KMS-11 (cell line): ENCODE results near the gene CCL4.
A peak's percentile ranks its signal among the peaks of the same experiment; 100 is the strongest.

Experiments
- H2AFZ ChIP-seq: fragments of 200-600 bp; sonication (generic); 2 replicates; pipeline ENCODE4 v1.6.1; 2016; ENCODE audit warnings: antibody characterized with exemption, mixed run types, low read depth
- H3K27ac ChIP-seq: fragments of 200-600 bp; sonication (generic); 2 replicates; pipeline ENCODE4 v1.6.1; 2016; ENCODE audit warnings: mild to moderate bottlenecking, mixed run types
- H3K27me3 ChIP-seq: fragments of 200-600 bp; sonication (generic); 2 replicates; pipeline ENCODE4 v1.6.1; 2017; ENCODE audit warnings: mild to moderate bottlenecking, low read depth, mixed run types, moderate library complexity; ENCODE audit not compliant: insufficient read depth
- H3K36me3 ChIP-seq: fragments of 200-600 bp; sonication (generic); 2 replicates; pipeline ENCODE4 v1.6.1; 2017; ENCODE audit warnings: mild to moderate bottlenecking, mixed run types; ENCODE audit not compliant: insufficient read depth
- H3K4me1 ChIP-seq: fragments of 200-600 bp; sonication (generic); 2 replicates; pipeline ENCODE4 v1.6.1; 2016; ENCODE audit warnings: mild to moderate bottlenecking, low read depth, mixed run types; ENCODE audit not compliant: poor library complexity, severe bottlenecking
- H3K4me2 ChIP-seq: fragments of 200-600 bp; sonication (generic); 2 replicates; pipeline ENCODE4 v1.7.0; 2016; ENCODE audit warnings: mild to moderate bottlenecking, mixed run types
- H3K4me3 ChIP-seq: fragments of 200-600 bp; sonication (generic); IDR thresholded peaks from 2 replicates; pipeline ENCODE4 v1.6.1; 2017; ENCODE audit warnings: low read depth, low read length, mixed read lengths; ENCODE audit not compliant: insufficient read depth
- H3K79me2 ChIP-seq: fragments of 200-600 bp; sonication (generic); 2 replicates; pipeline ENCODE4 v1.6.1; 2016; ENCODE audit warnings: low read depth, mixed run types; ENCODE audit not compliant: insufficient read depth
- H3K9ac ChIP-seq: fragments of 200-600 bp; sonication (generic); 2 replicates; pipeline ENCODE4 v1.6.1; 2016; ENCODE audit warnings: mild to moderate bottlenecking, mixed run types
- H4K20me1 ChIP-seq: fragments of 200-600 bp; sonication (generic); 2 replicates; pipeline ENCODE4 v1.6.1; 2016; ENCODE audit warnings: mild to moderate bottlenecking, mixed run types; ENCODE audit not compliant: insufficient read depth
- TF ChIP-seq, protein P1 (sequence below): fragments of 200-600 bp; sonication (generic); conservative IDR thresholded peaks from 2 replicates; pipeline ENCODE4 v1.6.1; 2017; ENCODE audit warnings: low read depth, mild to moderate bottlenecking, antibody characterized with exemption, low read length, moderate library complexity, mixed read lengths

Gene CCL4

DNA sequence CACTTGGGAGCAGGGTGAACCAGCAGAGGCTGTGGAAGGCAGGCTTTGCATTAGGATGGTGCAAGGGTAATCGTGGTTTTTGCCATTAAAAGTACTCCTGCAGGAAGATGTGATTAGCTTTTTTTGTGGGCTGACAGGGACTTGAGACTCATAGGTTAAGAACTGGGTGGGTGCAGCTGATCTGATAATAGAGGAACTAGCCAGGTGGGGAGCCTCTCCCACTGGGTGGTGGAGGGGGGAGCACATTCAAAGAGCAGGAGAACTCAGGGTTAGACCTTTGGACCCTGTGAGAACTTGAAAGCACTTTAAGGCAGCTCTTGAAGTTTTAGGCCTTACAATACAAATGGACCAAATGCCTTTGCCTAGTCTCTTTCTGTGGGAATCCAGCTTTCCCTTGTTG lies 32.4 kb downstream of the CCL4 start:
- H3K4me3 ChIP-seq: no peak overlapping the region
- H3K79me2 ChIP-seq: no peaks in the 10 kb centered on the region
- no peak overlapping the region for H2AFZ ChIP-seq
- TF ChIP-seq, protein P1, sequence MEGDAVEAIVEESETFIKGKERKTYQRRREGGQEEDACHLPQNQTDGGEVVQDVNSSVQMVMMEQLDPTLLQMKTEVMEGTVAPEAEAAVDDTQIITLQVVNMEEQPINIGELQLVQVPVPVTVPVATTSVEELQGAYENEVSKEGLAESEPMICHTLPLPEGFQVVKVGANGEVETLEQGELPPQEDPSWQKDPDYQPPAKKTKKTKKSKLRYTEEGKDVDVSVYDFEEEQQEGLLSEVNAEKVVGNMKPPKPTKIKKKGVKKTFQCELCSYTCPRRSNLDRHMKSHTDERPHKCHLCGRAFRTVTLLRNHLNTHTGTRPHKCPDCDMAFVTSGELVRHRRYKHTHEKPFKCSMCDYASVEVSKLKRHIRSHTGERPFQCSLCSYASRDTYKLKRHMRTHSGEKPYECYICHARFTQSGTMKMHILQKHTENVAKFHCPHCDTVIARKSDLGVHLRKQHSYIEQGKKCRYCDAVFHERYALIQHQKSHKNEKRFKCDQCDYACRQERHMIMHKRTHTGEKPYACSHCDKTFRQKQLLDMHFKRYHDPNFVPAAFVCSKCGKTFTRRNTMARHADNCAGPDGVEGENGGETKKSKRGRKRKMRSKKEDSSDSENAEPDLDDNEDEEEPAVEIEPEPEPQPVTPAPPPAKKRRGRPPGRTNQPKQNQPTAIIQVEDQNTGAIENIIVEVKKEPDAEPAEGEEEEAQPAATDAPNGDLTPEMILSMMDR: no peak
- H3K9ac ChIP-seq: no peak overlapping the region
- H3K4me2 ChIP-seq: peak overlapping the region; percentile 17; the same call in 1 of the 2 replicates
- no peaks in the 10 kb centered on the region for H3K27me3 ChIP-seq
- no peaks in the 10 kb centered on the region for H4K20me1 ChIP-seq
- no peak overlapping the region for H3K27ac ChIP-seq
- H3K36me3 ChIP-seq: no peaks in the 10 kb centered on the region
- H3K4me1 ChIP-seq: peaks cover 8% of the 10 kb centered on the region

DNA sequence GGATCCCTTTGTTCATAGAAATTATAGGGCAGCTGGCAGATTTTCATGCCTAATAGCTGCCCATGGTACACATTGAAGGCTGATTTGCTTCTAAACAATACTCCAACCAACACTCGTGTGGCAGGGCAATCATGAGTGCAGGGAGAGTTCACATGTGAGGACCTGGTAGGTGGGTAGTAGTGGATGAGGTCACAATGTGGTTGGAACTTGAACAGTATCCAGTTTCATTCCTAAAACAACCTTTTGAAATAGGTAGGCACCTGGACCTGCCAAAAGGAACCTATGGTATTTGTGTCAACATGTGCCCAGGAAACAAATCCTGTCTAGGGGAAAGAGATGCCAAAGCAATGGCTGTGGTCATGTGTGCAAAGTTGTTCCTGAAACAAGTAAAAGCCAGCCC lies 32.8 kb downstream of the CCL4 start:
- no peaks in the 10 kb centered on the region for H3K27me3 ChIP-seq
- H3K9ac ChIP-seq: no peak overlapping the region
- TF ChIP-seq, protein P1: no peak
- H3K4me3 ChIP-seq: no peak overlapping the region
- H3K4me1 ChIP-seq: peaks cover 8% of the 10 kb centered on the region
- no peak overlapping the region for H2AFZ ChIP-seq
- no peaks in the 10 kb centered on the region for H4K20me1 ChIP-seq
- no peak overlapping the region for H3K27ac ChIP-seq
- H3K4me2 ChIP-seq: peak overlapping the region; percentile 17; the same call in 1 of the 2 replicates
- H3K36me3 ChIP-seq: no peaks in the 10 kb centered on the region
- no peaks in the 10 kb centered on the region for H3K79me2 ChIP-seq

DNA sequence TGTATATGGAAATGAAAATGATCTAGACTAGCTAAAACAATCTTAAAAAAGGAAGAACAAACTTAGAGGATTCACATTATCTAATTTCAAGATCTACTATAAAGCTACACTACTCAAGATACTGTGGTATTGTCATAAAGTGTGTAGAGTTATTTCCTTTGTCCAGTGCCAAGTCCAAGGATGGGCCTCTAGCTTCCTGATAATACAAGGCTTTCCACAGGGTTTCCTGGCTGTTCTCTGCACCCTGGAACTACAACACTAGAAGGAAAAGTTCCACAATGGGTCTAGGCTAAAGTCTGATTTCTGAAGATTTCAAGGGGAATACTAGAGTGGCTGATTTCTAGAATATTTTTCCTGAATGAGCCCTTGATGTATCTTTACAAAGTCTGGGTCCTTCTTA lies 38.6 kb downstream of the CCL4 start:
- Histone ChIP-seq H3K4me1 (no peaks in the 10 kb centered on the region), H3K4me3 (no peak overlapping the region), H3K9ac (no peak overlapping the region), H2AFZ (no peak overlapping the region), H4K20me1 (no peaks in the 10 kb centered on the region), H3K4me2 (no peak overlapping the region), H3K79me2 (no peaks in the 10 kb centered on the region), H3K36me3 (no peaks in the 10 kb centered on the region), H3K27ac (no peak overlapping the region), H3K27me3 (no peaks in the 10 kb centered on the region)
- TF ChIP-seq, protein P1: no peak

DNA sequence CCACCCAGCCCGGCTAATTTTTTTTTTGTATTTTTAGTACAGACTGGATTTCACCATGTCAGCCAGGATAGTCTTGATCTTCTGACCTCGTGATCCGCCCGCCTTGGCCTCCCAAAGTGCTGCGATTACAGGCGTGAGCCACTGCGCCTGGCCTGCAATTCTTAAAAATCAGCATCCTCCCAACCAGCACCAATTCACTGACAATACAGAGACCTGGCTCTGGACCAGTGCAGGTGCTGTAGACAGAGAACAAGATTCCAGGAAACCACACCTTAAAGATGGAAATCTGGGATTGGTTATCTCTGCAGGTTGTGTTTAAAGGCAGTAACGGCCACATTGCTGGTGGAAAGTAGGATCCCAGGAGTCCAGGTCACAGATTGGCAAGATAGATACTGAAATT lies 39.2 kb downstream of the CCL4 start:
- no peak overlapping the region for H3K9ac ChIP-seq
- H2AFZ ChIP-seq: no peak overlapping the region
- TF ChIP-seq, protein P1: no peak
- no peaks in the 10 kb centered on the region for H3K4me1 ChIP-seq
- H3K36me3 ChIP-seq: no peaks in the 10 kb centered on the region
- no peak overlapping the region for H3K4me2 ChIP-seq
- no peaks in the 10 kb centered on the region for H4K20me1 ChIP-seq
- H3K27ac ChIP-seq: no peak overlapping the region
- H3K27me3 ChIP-seq: no peaks in the 10 kb centered on the region
- no peak overlapping the region for H3K4me3 ChIP-seq
- H3K79me2 ChIP-seq: no peaks in the 10 kb centered on the region

DNA sequence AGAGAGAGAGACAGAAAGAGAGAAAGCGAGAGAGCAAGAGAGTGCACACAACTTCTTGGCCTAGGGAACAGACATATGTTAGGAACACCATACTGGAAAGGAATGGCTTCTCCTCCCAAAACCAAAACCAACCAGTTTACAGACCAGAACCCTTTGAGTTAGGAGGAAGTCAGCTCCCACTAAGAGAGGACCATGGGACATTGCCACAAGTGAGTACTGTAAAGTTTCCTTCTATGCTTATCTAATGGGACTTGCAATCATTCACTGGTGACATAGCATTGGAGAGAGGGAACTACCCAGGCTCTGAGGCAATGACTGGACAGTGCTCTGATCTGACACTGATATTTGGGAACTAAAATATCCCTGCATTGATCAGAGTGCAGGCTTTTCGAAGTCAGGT lies 40.4 kb downstream of the CCL4 start:
- Histone ChIP-seq H3K27ac (no peak overlapping the region), H3K4me1 (peaks cover 10% of the 10 kb centered on the region), H2AFZ (no peak overlapping the region), H3K9ac (no peak overlapping the region), H3K4me3 (no peak overlapping the region), H3K27me3 (no peaks in the 10 kb centered on the region), H3K79me2 (no peaks in the 10 kb centered on the region), H4K20me1 (no peaks in the 10 kb centered on the region), H3K36me3 (no peaks in the 10 kb centered on the region), H3K4me2 (no peak overlapping the region)
- TF ChIP-seq, protein P1: no peak
